DND-41 (cell line): ENCODE results near the gene THOP1.

ENCODE experiments used
- CTCF ChIP-seq: IDR thresholded peaks from 2 replicates; pipeline ENCODE4 v1.5.1; 2012; ENCODE audit warnings: borderline replicate concordance, low read length, moderate library complexity, mild to moderate bottlenecking; ENCODE audit not compliant: poor library complexity, severe bottlenecking; ENCODE audit errors: extremely low read depth
- EZH2 ChIP-seq: IDR thresholded peaks from 3 replicates; pipeline ENCODE4 v1.6.1; 2012; ENCODE audit warnings: borderline replicate concordance, low read depth, mild to moderate bottlenecking, moderate library complexity, low read length, inconsistent platforms; ENCODE audit not compliant: severe bottlenecking

- TF ChIP-seq CTCF (no peak), EZH2 (no peak)
Observed at GRCh38 chr19:2805991-2806649, 20.8 kb downstream of the THOP1 start.
